Activated B cell treated with CpG ODN at 0.5 μM for 24 hours (primary cell): Measurements from ENCODE around the gene PRSS53. TPM values are rescaled to one million over a fixed set of nuclear protein-coding genes. Genes with fewer than 3 reads are reported as not detected.

ENCODE experiments used
- ATAC-seq: fragments of 200-7000 bp; cut with Tn5 transposase; one replicate; pipeline ENCODE4 v1.10.0; 2021; ENCODE audit warnings: low read depth, mild to moderate bottlenecking, moderate library complexity
- CTCF ChIA-PET: fragments of 350-600 bp; sonication (Branson Sonifier 250); formaldehyde crosslinking; loops from one replicate; lab custom pipeline; 2021; ENCODE audit warnings: antibody characterized with exemption; lab: Charles Lee
- POLR2A ChIA-PET: fragments of 350-600 bp; sonication (Branson Sonifier 250); formaldehyde crosslinking; loops from one replicate; lab custom pipeline; 2021; ENCODE audit warnings: antibody characterized with exemption; lab: Charles Lee
- DNase-seq: peaks from one replicate; pipeline ENCODE4 v3.0.0; 2022
- H3K27ac Mint-ChIP-seq: one replicate; pipeline ENCODE4 v1.8.0; 2020; ENCODE audit warnings: mixed read lengths
- H3K27me3 Mint-ChIP-seq: one replicate; pipeline ENCODE4 v1.8.0; 2021; ENCODE audit warnings: mixed read lengths
- H3K36me3 Mint-ChIP-seq: one replicate; pipeline ENCODE4 v1.8.0; 2021; ENCODE audit warnings: low read depth, mixed read lengths
- H3K4me1 Mint-ChIP-seq: one replicate; pipeline ENCODE4 v1.8.0; 2021; ENCODE audit warnings: mixed read lengths
- H3K4me3 Mint-ChIP-seq: one replicate; pipeline ENCODE4 v1.8.0; 2020; ENCODE audit warnings: mild to moderate bottlenecking, mixed read lengths
- H3K9me3 Mint-ChIP-seq: one replicate; pipeline ENCODE4 v1.8.0; 2020; ENCODE audit warnings: mixed read lengths
- CTCF ChIP-seq: fragments of 200-600 bp; IDR thresholded peaks from one replicate; pipeline ENCODE4 v1.8.0; 2022; ENCODE audit warnings: antibody characterized with exemption, mild to moderate bottlenecking
- intact Hi-C: fragments of 100-400 bp; cut with micrococcal nuclease; formaldehyde crosslinking; loops from one replicate; pipeline ENCODE4 v1.15.1; 2024
- total RNA-seq: library from RNA; stranded (reverse); gene quantifications from 2 replicates; pipeline ENCODE4 v1.2.3, GENCODE V29; 2022

The PRSS53 gene
- total RNA-seq, 1 donor from 2014 or later: 5.5 TPM

- ATAC-seq (no peak), DNase-seq (no peak)
- TF ChIP-seq CTCF: no peak
- H3K27ac Mint-ChIP-seq: no peak overlapping the region
- no peak overlapping the region for H3K4me3 Mint-ChIP-seq
- no peaks in the 10 kb centered on the region for H3K9me3 Mint-ChIP-seq
- H3K4me1 Mint-ChIP-seq: no peaks in the 10 kb centered on the region
- H3K27me3 Mint-ChIP-seq: no peaks in the 10 kb centered on the region
- intact Hi-C loops: no loop called here
- CTCF ChIA-PET: interaction anchor here (1.2 kb wide), 1 partner anchor 15 kb away, joined by 3 read pairs; no protein-coding TSS in a partner anchor
- peaks cover 34% of the 10 kb centered on the region for H3K36me3 Mint-ChIP-seq
- POLR2A ChIA-PET: interaction anchor here (1.3 kb wide), 1 partner anchor 61 kb away, joined by 3 read pairs; the partner anchor contains the start of genes ZNF646 and ZNF668
These were observed 46.1 kb upstream of the PRSS53 start for GRCh38 chr16:31134625-31135534.

GRCh38 chr16:31134091-31134571, 45.4 kb upstream of the PRSS53 start:
- ATAC-seq (no peak), DNase-seq (no peak)
- no peak for TF ChIP-seq CTCF
- CTCF ChIA-PET: no interaction called here
- H3K4me3 Mint-ChIP-seq: no peak overlapping the region
- H3K27me3 Mint-ChIP-seq: no peaks in the 10 kb centered on the region
- intact Hi-C loops: no loop called here
- no peaks in the 10 kb centered on the region for H3K4me1 Mint-ChIP-seq
- H3K9me3 Mint-ChIP-seq: no peaks in the 10 kb centered on the region
- no peak overlapping the region for H3K27ac Mint-ChIP-seq
- POLR2A ChIA-PET: interaction anchor here (0.6 kb wide), 1 partner anchor 293 kb away, joined by 3 read pairs; no protein-coding TSS in a partner anchor
- H3K36me3 Mint-ChIP-seq: peaks cover 40% of the 10 kb centered on the region

GRCh38 chr16:31133046-31133501, 44.3 kb upstream of the PRSS53 start:
- intact Hi-C loops: no loop called here
- ChIA-PET POLR2A (no interaction called here), CTCF (no interaction called here)
- no peak overlapping the region for H3K27ac Mint-ChIP-seq
- TF ChIP-seq CTCF: no peak
- DNase-seq (no peak), ATAC-seq (no peak)
- no peaks in the 10 kb centered on the region for H3K4me1 Mint-ChIP-seq
- peaks cover 50% of the 10 kb centered on the region for H3K36me3 Mint-ChIP-seq
- H3K9me3 Mint-ChIP-seq: no peaks in the 10 kb centered on the region
- no peaks in the 10 kb centered on the region for H3K27me3 Mint-ChIP-seq
- no peak overlapping the region for H3K4me3 Mint-ChIP-seq

- no peak for ATAC-seq
- H3K9me3 Mint-ChIP-seq: no peaks in the 10 kb centered on the region
- DNase-seq: no peak
- H3K4me1 Mint-ChIP-seq: no peaks in the 10 kb centered on the region
- H3K27me3 Mint-ChIP-seq: no peaks in the 10 kb centered on the region
- ChIA-PET POLR2A (interaction anchor here (0.8 kb wide), 1 partner anchor 15 kb away, joined by 3 read pairs; the partner anchor contains the start of gene KAT8), CTCF (no interaction called here)
- intact Hi-C loops: no loop called here
- H3K36me3 Mint-ChIP-seq: peaks cover 57% of the 10 kb centered on the region
- H3K4me3 Mint-ChIP-seq: no peak overlapping the region
- H3K27ac Mint-ChIP-seq: no peak overlapping the region
- TF ChIP-seq CTCF: no peak
These were observed 43.7 kb upstream of the PRSS53 start for GRCh38 chr16:31132303-31132979.

GRCh38 chr16:31131841-31132271, 43.1 kb upstream of the PRSS53 start:
- POLR2A ChIA-PET: interaction anchor here (0.8 kb wide), 1 partner anchor 14 kb away, joined by 3 read pairs; the partner anchor contains the start of gene KAT8
- Mint-ChIP-seq H3K4me1 (no peaks in the 10 kb centered on the region), H3K36me3 (peaks cover 63% of the 10 kb centered on the region), H3K27ac (no peak overlapping the region), H3K27me3 (no peaks in the 10 kb centered on the region), H3K4me3 (no peak overlapping the region), H3K9me3 (no peaks in the 10 kb centered on the region)
- ATAC-seq (no peak), DNase-seq (no peak)
- intact Hi-C loops: no loop called here
- no peak for TF ChIP-seq CTCF
- CTCF ChIA-PET: no interaction called here
